Fibroblast of skin of back (primary cell): Measurements from ENCODE around the gene UPF3A.
"Not testable (repeated sequence)": the region's sequence is repeated elsewhere in the genome, so short reads cannot be mapped to it uniquely, and the experiment has no call there.

Experiments used
- DNase-seq: peaks from one replicate; pipeline ENCODE4 v3.0.0-alpha.2; 2013

Gene UPF3A

GRCh38 chr13:114309086-114309485 is 27.7 kb downstream of the UPF3A start:
- no peak for DNase-seq

DNA sequence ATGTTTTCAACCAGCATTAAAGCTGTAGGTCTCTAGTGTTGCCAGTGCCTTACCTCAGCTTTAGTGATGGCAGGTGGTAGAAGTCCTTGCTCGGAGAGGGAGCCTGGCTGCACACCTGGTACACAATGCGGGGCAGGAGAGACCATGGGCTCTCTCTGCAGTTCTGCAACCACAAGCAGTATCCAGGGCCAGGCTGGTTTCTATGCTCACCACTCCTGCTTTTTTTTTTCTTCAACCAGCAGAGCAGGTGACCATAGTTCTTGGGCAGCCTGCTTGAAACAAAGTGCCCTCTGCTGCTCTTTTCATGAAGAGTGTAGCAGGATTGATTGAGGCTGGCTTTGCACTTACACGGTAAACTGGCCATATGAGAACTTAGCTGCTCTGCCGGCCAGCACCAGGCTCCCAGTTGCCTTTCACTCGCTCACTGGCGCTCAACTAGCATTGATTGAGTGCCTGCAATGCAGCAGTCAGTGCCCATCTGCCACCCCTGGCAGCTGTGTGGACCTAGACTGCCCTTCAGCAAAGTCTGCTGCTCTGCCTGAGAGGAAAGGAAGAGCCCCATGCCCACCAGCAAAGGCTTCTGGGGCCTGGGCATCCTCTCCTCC is 28.5 kb downstream of the UPF3A start:
- no peak for DNase-seq

GRCh38 chr13:114310956-114311355 is 29.6 kb downstream of the UPF3A start:
- peak; percentile 69 for DNase-seq

- no peak for DNase-seq
These were observed 30.0 kb downstream of the UPF3A start for GRCh38 chr13:114311387-114311786.

GRCh38 chr13:114311908-114312307 is 30.5 kb downstream of the UPF3A start:
- peak; percentile 27 for DNase-seq

DNA sequence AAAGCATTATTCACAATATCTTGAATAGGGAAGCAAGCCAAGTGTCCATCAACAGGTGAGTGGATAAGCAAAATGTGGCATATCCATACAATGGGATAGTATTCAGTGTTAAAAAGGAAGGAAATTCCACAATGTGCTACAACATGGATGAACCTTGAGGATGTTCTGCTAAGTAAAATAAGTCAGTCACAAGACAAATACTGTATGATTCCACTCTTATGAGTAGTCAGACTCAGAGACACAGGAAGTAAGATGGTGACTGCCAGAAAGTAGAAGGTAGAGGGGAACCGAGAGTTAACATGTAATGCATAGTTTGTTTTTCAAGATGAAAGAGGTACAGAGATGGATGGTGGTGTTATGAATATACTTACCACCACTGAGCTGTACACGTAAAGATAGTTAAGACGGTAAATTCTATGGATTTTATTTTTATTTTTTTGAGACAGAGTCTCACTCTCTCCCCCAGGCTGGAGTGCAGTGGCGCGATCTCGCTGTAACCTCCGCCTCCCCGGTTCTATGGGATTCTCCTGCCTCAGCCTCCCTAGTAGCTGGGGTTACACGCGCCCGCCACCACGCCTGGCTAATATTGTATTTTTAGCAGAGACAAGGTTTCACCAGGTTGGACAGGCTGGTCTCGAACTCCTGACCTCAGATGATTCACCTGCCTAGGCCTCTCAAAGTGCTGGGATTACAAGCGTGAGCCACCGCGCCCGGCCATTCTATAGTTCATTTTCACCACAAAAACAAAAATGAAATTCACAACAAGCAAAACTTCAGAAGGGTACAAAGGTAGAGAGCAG is 31.9 kb downstream of the UPF3A start:
- peak; percentile 80 for DNase-seq

- DNase-seq = peak; percentile 96
These were observed 32.9 kb downstream of the UPF3A start, which contains the start of gene CHAMP1 for GRCh38 chr13:114314074-114314912. CHAMP1 (plus strand) TSS chr13:114314503; CDS start chr13:114323843, 9,340 bp downstream.

GRCh38 chr13:114315074-114315785 is 33.8 kb downstream of the UPF3A start:
- DNase-seq = no peak

DNA sequence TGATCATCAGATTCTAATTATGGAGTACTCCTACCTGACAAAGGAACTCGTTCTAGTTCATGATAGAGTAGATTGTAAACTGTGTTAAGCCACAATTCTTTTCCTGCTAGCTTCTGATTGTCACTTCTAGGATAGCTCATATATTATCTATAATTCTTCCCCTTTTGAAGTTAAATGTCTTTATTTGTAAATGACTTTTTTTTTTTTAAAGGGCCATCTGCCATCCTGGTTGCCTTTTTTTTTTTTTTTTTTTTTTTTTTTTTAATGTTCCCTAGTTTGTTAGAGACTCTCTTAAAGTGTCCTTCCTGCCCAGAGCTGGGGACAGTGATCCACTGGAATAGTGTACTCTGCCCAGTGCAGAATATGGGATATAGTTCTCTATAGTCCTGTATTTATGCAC is 37.2 kb downstream of the UPF3A start:
- DNase-seq = no peak

GRCh38 chr13:114319441-114319913 is 38.1 kb downstream of the UPF3A start:
- peak; percentile 94 for DNase-seq

DNA sequence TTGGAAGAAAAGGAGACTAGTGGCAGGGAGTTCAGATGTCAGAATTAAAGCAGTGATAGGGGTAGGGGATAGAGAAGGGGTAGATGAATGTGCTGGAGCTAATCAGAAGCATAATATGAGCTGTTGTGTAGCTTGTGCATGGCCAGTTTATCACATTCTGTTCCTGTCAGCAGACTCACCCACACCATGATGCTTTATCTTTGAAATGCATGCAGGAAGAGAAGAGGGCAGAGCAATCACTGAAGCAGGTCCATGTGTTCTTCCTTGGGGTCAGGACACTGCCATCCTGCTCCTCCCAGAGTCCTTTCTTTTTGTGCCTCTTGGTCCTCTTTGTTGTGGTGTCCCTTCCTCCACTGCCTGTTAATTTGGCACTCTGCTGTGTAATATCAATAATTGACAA is 38.7 kb downstream of the UPF3A start:
- DNase-seq = no peak

- no peak for DNase-seq
These were observed 39.9 kb downstream of the UPF3A start for GRCh38 chr13:114321256-114321655.

DNA sequence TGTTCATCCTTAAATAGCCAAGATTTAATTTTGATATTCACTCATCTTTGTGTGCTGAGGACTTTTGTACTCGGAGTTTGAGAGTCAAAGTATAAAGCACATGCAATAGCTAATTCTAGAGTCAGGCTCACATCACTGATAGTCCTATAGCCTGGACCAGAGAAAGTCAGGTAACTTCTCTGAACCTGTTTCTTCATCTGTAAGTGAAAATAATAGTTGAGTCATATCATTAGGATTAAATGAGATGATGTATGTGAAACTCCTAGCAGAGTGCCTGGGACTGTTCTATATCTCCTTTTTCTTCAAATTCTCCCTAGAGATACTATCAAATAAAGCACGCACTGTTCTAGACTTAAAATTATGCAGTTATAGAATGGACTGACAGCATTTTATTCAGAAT is 41.9 kb downstream of the UPF3A start:
- DNase-seq = no peak

DNA sequence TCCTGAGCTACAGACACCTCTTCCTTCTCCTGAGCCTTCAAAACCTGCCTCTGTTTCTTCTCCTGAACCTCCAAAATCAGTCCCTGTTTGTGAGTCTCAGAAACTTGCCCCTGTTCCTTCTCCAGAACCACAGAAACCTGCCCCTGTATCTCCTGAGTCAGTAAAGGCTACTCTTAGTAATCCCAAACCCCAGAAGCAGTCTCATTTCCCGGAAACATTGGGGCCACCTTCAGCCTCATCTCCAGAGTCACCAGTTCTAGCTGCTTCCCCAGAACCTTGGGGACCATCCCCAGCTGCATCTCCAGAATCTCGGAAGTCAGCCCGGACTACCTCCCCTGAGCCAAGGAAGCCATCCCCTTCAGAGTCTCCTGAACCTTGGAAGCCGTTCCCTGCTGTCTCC is 42.9 kb downstream of the UPF3A start:
- no peak for DNase-seq

DNA sequence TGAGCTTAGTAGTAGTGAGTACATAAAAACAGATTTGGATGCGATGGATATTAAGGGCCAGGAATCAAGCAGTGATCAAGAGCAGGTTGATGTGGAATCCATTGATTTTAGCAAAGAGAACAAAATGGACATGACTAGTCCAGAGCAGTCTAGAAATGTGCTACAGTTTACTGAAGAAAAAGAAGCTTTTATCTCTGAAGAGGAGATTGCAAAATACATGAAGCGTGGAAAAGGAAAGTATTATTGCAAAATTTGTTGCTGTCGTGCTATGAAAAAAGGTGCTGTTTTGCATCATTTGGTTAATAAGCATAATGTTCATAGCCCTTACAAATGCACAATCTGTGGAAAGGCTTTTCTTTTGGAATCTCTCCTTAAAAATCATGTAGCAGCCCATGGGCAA is 44.3 kb downstream of the UPF3A start:
- DNase-seq = no peak

DNA sequence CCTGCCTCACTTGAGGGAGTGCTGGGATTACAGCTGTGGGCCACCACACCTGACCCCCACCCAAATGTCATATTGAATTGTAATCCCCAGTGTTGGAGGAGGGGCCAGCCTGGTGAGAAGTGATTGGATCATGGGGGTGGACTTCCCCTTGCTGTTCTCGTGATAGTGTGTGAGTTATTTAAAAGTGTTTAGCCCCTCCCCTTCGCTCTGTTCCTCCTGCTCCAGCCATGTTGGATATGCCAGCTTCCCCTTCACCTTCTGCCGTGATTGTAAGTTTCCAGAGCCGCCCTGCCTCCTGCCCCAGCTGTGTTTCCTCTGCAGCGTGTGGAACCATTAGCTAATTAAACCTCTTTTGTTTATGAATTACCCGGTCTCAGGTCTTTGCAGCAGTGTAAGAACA is 46.6 kb downstream of the UPF3A start:
- no peak for DNase-seq

- no peak for DNase-seq
These were observed 47.2 kb downstream of the UPF3A start for GRCh38 chr13:114328595-114328994.

DNA sequence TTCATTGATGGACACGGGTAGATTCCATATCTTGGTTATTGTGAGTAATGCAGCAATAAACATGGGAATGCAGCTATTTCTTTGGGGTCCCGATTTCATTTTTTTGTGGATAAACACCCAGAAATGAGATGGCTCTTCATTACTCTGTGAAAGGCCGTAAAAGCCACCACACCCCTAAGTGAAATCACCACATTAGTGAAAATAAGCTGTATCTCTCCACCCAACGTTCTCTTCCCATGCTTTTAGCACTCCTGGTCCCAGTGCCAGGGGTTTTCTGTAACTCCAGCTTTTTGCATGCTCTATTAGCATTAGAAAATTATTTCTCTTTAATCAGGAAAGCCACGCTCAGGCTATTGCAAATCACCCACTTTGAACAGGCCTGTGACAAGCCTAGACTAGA is 48.7 kb downstream of the UPF3A start:
- DNase-seq = no peak

- peak; percentile 27 for DNase-seq
These were observed 52.5 kb downstream of the UPF3A start for GRCh38 chr13:114333881-114334280.

- no peak for DNase-seq
These were observed 53.1 kb downstream of the UPF3A start for GRCh38 chr13:114334305-114335053.

DNA sequence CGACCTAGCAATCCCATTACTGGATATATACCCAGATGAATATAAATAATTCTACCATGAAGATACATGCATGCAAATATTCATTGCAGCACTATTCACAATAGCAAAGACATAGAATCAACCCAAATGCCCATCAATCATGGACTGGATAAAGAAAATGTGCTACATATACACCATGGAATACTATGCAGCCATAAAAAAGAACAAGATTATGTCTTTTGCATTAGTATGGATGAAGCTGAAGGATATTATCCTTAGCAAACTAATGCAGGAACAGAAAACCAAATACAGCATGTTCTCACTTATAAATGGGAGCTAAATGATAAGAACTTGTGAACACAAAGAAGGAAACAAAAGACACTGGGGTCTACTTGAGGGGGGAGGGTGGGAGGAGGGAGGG is 55.1 kb downstream of the UPF3A start:
- not testable (repeated sequence) for DNase-seq

DNA sequence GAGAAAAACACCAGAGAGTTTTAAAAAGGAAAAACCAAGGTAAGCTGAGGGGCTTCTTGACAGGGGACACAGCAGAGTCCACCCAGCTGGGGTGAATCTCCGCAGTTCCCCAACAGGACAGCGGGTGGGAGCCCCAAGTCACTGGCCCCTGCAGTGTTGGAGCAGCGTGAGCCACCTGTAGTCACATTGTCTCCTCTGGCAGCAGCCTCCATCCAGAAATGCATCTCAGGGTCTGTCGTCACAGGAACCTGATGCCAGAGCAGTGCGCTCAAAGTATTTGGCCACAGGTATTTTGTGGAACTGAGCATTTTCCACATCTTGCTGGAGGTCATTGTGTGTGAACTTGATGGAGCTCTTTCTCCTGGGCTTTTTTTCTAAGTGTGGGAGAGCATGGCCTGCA is 57.6 kb downstream of the UPF3A start:
- DNase-seq = no peak
